SK-N-SH treated with all-trans-retinoic acid at 6 μM for 48 hours (cell line): ENCODE data around the gene TRIML1.

Experiments
- ATAC-seq: fragments of 200-7000 bp; cut with Tn5 transposase; 3 replicates; pipeline ENCODE4 v1.9.1; 2020; ENCODE audit warnings: mild to moderate bottlenecking, moderate library complexity
- ARNTL ChIP-seq: fragments of 450-650 bp; formaldehyde crosslinking; IDR thresholded peaks from 2 replicates; pipeline ENCODE4 v1.5.0; 2020; ENCODE audit warnings: low read depth, mild to moderate bottlenecking, moderate library complexity, borderline replicate concordance
- BACH2 ChIP-seq: fragments of 250-450 bp; sonication (Bioruptor Pico); IDR thresholded peaks from 2 replicates; pipeline ENCODE4 v1.9.0; 2021; ENCODE audit warnings: mild to moderate bottlenecking, borderline replicate concordance
- CSDC2 ChIP-seq: fragments of 250-450 bp; sonication (Bioruptor Pico); IDR thresholded peaks from 2 replicates; pipeline ENCODE4 v1.5.0; 2020; ENCODE audit warnings: mild to moderate bottlenecking, moderate library complexity
- GLIS3 ChIP-seq: fragments of 250-450 bp; sonication (Bioruptor Pico); IDR thresholded peaks from 2 replicates; pipeline ENCODE4 v1.5.0; 2020; ENCODE audit warnings: mild to moderate bottlenecking, moderate library complexity
- ISL1 ChIP-seq: fragments of 250-450 bp; sonication (Bioruptor Pico); IDR thresholded peaks from 2 replicates; pipeline ENCODE4 v2.1.2; 2022; ENCODE audit warnings: mild to moderate bottlenecking, moderate library complexity
- OSR1 ChIP-seq: fragments of 250-450 bp; sonication (Bioruptor Pico); IDR thresholded peaks from 2 replicates; pipeline ENCODE4 v1.8.0; 2022; ENCODE audit warnings: moderate library complexity, mild to moderate bottlenecking, inconsistent platforms
- PATZ1 ChIP-seq: fragments of 250-450 bp; sonication (Bioruptor Pico); IDR thresholded peaks from 2 replicates; pipeline ENCODE4 v1.8.0; 2020; ENCODE audit warnings: mild to moderate bottlenecking, moderate library complexity, borderline replicate concordance
- PPARA ChIP-seq: fragments of 250-450 bp; sonication (Bioruptor Pico); IDR thresholded peaks from 2 replicates; pipeline ENCODE4 v1.5.0; 2020; ENCODE audit warnings: mild to moderate bottlenecking, borderline replicate concordance
- RARB ChIP-seq: fragments of 250-450 bp; sonication (Bioruptor Pico); IDR thresholded peaks from 2 replicates; pipeline ENCODE4 v1.8.0; 2021; ENCODE audit warnings: mild to moderate bottlenecking, moderate library complexity
- SNAI2 ChIP-seq: fragments of 250-450 bp; sonication (Bioruptor Pico); IDR thresholded peaks from 2 replicates; pipeline ENCODE4 v1.5.0; 2020; ENCODE audit warnings: mild to moderate bottlenecking, moderate library complexity
- TCF4 ChIP-seq: fragments of 250-450 bp; sonication (Bioruptor Pico); IDR thresholded peaks from 2 replicates; pipeline ENCODE4 v1.8.0; 2021; ENCODE audit warnings: mild to moderate bottlenecking, moderate library complexity, borderline replicate concordance
- TOX ChIP-seq: fragments of 250-450 bp; sonication (Bioruptor Pico); IDR thresholded peaks from 2 replicates; pipeline ENCODE4 v1.8.0; 2021; ENCODE audit warnings: mild to moderate bottlenecking, moderate library complexity, borderline replicate concordance
- TSHZ2 ChIP-seq: fragments of 250-450 bp; sonication (Bioruptor Pico); IDR thresholded peaks from 2 replicates; pipeline ENCODE4 v1.5.0; 2020; ENCODE audit warnings: mild to moderate bottlenecking, moderate library complexity
- ZC3H10 ChIP-seq: fragments of 250-450 bp; sonication (Bioruptor Pico); IDR thresholded peaks from 2 replicates; pipeline ENCODE4 v1.5.1; 2021; ENCODE audit warnings: mild to moderate bottlenecking, moderate library complexity
- ZFP3 ChIP-seq: fragments of 250-450 bp; sonication (Bioruptor Pico); IDR thresholded peaks from 2 replicates; pipeline ENCODE4 v1.5.0; 2020; ENCODE audit warnings: mild to moderate bottlenecking, moderate library complexity
- ZFP30 ChIP-seq: fragments of 450-650 bp; formaldehyde crosslinking; IDR thresholded peaks from 2 replicates; pipeline ENCODE4 v1.5.0; 2022; ENCODE audit warnings: mild to moderate bottlenecking, moderate library complexity
- ZNF565 ChIP-seq: fragments of 450-650 bp; formaldehyde crosslinking; conservative IDR thresholded peaks from 2 replicates; pipeline ENCODE4 v1.5.0; 2020; ENCODE audit warnings: low read depth, mild to moderate bottlenecking, moderate library complexity
- TF ChIP-seq, protein P1 (sequence below): fragments of 250-450 bp; sonication (Bioruptor Pico); IDR thresholded peaks from 2 replicates; pipeline ENCODE4 v1.8.0; 2021; ENCODE audit warnings: low read depth, mild to moderate bottlenecking, moderate library complexity, borderline replicate concordance
- TF ChIP-seq, protein P2 (sequence below): fragments of 250-450 bp; sonication (Bioruptor Pico); IDR thresholded peaks from 2 replicates; pipeline ENCODE4 v1.5.1; 2021; ENCODE audit warnings: mild to moderate bottlenecking, moderate library complexity
- TF ChIP-seq, protein P3 (sequence below): fragments of 250-450 bp; sonication (Bioruptor Pico); IDR thresholded peaks from 2 replicates; pipeline ENCODE4 v1.5.1; 2020; ENCODE audit warnings: low read depth, mild to moderate bottlenecking, moderate library complexity

TRIML1 gene

GRCh38 chr4:188117631-188118324 is 21.5 kb upstream of the TRIML1 start:
- TF ChIP-seq PPARA (CRISPR knock-in tag): no peak
- no peak for TF ChIP-seq TOX (CRISPR knock-in tag)
- TF ChIP-seq BACH2: no peak
- TF ChIP-seq, protein P1, sequence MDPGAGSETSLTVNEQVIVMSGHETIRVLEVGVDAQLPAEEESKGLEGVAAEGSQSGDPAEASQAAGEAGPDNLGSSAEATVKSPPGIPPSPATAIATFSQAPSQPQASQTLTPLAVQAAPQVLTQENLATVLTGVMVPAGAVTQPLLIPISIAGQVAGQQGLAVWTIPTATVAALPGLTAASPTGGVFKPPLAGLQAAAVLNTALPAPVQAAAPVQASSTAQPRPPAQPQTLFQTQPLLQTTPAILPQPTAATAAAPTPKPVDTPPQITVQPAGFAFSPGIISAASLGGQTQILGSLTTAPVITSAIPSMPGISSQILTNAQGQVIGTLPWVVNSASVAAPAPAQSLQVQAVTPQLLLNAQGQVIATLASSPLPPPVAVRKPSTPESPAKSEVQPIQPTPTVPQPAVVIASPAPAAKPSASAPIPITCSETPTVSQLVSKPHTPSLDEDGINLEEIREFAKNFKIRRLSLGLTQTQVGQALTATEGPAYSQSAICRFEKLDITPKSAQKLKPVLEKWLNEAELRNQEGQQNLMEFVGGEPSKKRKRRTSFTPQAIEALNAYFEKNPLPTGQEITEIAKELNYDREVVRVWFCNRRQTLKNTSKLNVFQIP (CRISPR knock-in tag): no peak
- no peak for TF ChIP-seq CSDC2 (CRISPR knock-in tag)
- TF ChIP-seq RARB (CRISPR knock-in tag): no peak
- TF ChIP-seq ARNTL (CRISPR knock-in tag): no peak
- TF ChIP-seq PATZ1 (CRISPR knock-in tag): no peak
- TF ChIP-seq ZC3H10: no peak
- TF ChIP-seq, protein P2, sequence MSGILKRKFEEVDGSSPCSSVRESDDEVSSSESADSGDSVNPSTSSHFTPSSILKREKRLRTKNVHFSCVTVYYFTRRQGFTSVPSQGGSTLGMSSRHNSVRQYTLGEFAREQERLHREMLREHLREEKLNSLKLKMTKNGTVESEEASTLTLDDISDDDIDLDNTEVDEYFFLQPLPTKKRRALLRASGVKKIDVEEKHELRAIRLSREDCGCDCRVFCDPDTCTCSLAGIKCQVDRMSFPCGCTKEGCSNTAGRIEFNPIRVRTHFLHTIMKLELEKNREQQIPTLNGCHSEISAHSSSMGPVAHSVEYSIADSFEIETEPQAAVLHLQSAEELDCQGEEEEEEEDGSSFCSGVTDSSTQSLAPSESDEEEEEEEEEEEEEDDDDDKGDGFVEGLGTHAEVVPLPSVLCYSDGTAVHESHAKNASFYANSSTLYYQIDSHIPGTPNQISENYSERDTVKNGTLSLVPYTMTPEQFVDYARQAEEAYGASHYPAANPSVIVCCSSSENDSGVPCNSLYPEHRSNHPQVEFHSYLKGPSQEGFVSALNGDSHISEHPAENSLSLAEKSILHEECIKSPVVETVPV (CRISPR knock-in tag): no peak
- no peak for TF ChIP-seq ZNF565 (CRISPR knock-in tag)
- no peak for TF ChIP-seq TSHZ2 (CRISPR knock-in tag)
- TF ChIP-seq SNAI2: no peak
- no peak for TF ChIP-seq ZFP30
- TF ChIP-seq, protein P3, sequence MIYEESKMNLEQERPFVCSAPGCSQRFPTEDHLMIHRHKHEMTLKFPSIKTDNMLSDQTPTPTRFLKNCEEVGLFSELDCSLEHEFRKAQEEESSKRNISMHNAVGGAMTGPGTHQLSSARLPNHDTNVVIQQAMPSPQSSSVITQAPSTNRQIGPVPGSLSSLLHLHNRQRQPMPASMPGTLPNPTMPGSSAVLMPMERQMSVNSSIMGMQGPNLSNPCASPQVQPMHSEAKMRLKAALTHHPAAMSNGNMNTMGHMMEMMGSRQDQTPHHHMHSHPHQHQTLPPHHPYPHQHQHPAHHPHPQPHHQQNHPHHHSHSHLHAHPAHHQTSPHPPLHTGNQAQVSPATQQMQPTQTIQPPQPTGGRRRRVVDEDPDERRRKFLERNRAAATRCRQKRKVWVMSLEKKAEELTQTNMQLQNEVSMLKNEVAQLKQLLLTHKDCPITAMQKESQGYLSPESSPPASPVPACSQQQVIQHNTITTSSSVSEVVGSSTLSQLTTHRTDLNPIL (CRISPR knock-in tag): no peak
- TF ChIP-seq ZFP3 (CRISPR knock-in tag): no peak
- no peak for ATAC-seq

DNA sequence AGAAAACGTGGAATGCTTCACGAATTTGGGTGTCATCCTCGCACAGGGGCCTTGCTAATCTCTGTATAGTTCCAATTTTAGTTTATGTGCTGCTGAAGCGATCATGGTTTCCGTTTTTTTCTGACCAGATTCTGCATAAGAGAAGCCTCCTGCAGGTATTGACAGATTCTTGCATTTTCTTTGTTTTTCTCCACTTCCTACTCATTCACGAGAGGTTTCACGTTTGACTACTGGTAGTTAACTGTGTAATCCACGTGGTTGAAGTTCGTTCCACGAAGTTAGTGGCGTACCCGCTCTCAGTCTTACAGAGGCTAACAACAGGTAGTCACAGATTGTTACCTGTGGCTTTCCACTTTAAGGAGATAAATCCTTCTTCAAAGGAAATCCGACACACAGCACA is 17.7 kb upstream of the TRIML1 start:
- TF ChIP-seq ZC3H10 (no peak), OSR1 (no peak), ISL1 (CRISPR knock-in tag) (no peak), SNAI2 (no peak), BACH2 (no peak), TCF4 (CRISPR knock-in tag) (no peak), TOX (CRISPR knock-in tag) (no peak), PPARA (CRISPR knock-in tag) (no peak), GLIS3 (CRISPR knock-in tag) (no peak), ZNF565 (CRISPR knock-in tag) (no peak), PATZ1 (CRISPR knock-in tag) (no peak)
- TF ChIP-seq, protein P2 (CRISPR knock-in tag): no peak
- TF ChIP-seq, protein P3 (CRISPR knock-in tag): no peak
- ATAC-seq: no peak
